ENCODE data around the gene IKZF1. TPM values are rescaled to one million over a fixed set of nuclear protein-coding genes. Genes with fewer than 3 reads are reported as not detected.

Gene IKZF1
- 1 to 10 TPM; 1.3 to 1.9 (median 1.5) TPM for polyA plus RNA-seq (ENCODE audit: insufficient read length in 4 of 4)

GRCh38 chr7:50304129-50304910 is at the start of gene IKZF1:
Gene IKZF1, plus strand, starts transcription at chr7:50304716. Its CDS starts 14,346 bp downstream, at chr7:50319062.
- DNase-seq (ENCODE audit: low read depth in 4 of 4, low spot score in 3 of 4), result no peak

DNA sequence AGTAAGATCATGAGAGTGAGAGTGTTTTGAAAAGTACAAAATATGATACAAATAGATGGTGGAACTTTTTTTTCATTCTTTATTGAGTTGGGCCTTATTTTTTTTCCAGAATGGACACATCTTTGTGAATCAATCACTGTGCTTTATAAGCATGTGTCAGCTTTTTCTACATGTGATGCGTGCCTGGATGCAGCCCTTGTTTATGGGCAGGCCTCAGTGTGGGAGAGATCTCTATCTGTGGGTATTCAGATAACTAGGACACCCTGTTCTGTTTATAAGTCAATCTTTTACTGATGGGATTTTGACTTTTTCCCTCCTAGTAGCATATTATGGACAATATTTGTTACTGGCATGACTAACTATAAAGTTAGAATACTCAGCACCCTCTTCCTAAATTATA is 42.9 kb upstream of the IKZF1 start:
- no peak for DNase-seq (ENCODE audit: low read depth in 4 of 4, low spot score in 3 of 4)

GRCh38 chr7:50262446-50262845 is 42.1 kb upstream of the IKZF1 start:
- DNase-seq (ENCODE audit: low read depth in 4 of 4, low spot score in 3 of 4), result no peak

- no peak for DNase-seq (ENCODE audit: low read depth in 4 of 4, low spot score in 3 of 4)
Observed at GRCh38 chr7:50262916-50263690, 41.4 kb upstream of the IKZF1 start.

DNA sequence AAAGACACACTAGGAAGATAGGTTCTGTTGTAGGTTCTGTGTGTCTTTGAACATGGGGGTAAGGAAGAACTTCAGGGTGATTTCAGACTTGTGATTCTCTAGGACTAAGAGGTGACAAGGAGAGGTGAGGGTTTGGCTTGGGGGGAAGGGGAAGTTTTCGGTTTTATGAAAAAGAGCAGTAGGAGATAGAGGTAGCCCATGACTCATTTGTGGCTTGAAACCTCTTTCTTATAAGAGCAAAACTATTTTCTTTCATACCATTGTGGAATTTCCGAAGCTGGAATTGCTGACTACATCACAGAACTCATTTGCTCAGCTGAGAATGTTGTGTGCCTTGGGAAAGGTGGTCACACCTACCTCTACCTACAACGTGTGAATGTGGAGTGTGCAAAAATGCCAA is 39.6 kb upstream of the IKZF1 start:
- DNase-seq (ENCODE audit: low read depth in 4 of 4, low spot score in 3 of 4), result no peak

DNA sequence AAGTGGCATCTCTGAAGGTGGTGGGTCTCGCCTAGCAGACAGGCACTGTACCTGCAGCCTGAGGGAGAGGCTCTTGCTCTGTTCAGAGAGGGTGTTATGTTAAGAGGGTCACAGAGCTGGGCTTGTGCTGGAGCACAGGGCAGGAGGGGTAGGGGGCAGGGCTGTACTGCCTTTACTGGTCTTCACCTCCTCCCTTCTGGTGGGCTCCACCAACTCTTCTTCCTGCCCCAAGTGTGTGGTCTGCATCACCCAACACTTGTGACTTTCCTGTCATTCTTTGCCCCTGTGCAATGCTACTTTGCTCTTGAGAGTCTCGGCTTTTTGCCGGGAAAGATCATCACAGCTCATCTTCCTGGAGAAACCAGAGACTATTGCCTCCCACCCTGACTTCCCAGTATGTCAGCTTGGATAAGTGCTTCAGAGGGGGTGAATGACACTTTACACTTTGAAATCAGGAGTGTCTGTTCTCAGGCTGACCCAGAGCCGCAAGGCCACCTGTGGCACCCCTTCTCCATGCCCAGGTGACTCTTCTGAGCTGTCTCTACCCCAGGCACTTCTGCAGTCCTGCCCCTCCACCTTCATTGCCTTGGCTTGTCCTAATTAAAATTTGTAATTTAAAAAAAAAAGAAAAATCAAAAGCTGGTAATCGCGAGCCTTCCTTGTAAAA is 38.4 kb upstream of the IKZF1 start:
- DNase-seq (ENCODE audit: low read depth in 4 of 4, low spot score in 3 of 4), result no peak

GRCh38 chr7:50266635-50267386 is 37.7 kb upstream of the IKZF1 start:
- no peak for DNase-seq (ENCODE audit: low read depth in 4 of 4, low spot score in 3 of 4)

- DNase-seq (ENCODE audit: low read depth in 4 of 4, low spot score in 3 of 4), result no peak
Observed at GRCh38 chr7:50267525-50268041, 36.9 kb upstream of the IKZF1 start.

DNA sequence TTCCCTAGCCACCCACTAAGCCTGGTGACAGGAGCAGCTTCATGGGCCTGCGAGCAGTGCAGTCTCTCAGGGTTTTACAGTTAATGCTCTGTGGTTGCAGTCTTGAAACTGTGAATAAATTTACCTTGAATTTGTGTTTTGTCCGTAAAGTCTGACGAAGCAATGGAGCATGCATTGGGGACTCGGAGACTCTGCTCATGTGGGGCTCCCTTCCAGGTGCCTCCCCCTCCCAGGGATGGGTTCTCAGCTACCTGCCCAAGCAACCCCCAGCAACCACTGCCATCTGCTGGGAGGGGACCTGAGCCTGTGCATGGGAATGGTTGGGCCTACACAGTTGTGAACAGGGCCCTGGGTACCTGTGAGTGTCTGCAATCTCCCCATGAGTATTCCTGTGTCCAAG is 36.3 kb upstream of the IKZF1 start:
- DNase-seq (ENCODE audit: low read depth in 4 of 4, low spot score in 3 of 4), result no peak

- no peak for DNase-seq (ENCODE audit: low read depth in 4 of 4, low spot score in 3 of 4)
Observed at GRCh38 chr7:50268990-50269389, 35.5 kb upstream of the IKZF1 start.

DNA sequence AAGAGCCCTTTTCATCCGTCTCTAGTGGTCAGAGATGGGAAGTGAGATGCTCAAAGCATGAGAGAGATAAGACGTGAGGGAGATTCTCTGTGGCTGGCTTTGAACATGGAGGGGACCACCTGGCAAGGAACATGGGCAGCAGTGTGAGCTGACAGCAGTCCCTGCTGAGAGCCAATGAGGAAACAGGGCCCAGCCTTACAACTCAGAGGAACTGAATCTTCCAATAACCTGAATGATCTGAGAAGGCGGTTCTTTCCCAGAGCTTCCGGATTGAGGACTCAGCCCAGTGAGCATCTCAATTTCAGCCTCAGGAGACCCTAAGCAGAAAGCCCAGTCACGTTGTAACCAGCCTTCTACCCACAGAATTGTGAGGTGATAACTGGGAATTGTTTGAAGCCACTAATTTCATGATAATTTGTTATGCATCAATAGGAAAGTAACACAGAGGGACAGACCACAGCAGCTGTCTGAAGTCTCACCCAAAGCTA is 33.9 kb upstream of the IKZF1 start:
- no peak for DNase-seq (ENCODE audit: low read depth in 4 of 4, low spot score in 3 of 4)

DNA sequence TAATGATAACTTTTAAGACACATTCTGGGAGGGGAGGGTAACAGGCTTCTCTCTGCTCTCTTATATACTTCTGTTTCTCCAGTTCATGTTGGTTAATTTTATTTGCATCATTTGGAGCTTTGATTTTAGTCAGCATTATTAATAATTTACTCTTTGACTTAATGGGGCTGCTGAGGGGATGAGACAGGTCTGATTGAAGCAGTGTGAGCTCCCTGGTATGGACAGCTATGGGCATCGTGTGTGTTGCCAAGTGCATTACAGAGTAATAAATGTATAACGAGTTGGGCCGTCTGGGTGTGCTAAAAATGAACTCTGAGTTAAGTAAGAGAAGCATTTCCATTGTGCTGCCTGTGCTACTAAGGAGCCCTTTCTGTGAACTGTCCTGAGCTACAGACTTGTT is 31.7 kb upstream of the IKZF1 start:
- no peak for DNase-seq (ENCODE audit: low read depth in 4 of 4, low spot score in 3 of 4)

GRCh38 chr7:50273301-50273700 is 31.2 kb upstream of the IKZF1 start:
- no peak for DNase-seq (ENCODE audit: low read depth in 4 of 4, low spot score in 3 of 4)

GRCh38 chr7:50273870-50274269 is 30.6 kb upstream of the IKZF1 start:
- no peak for DNase-seq (ENCODE audit: low read depth in 4 of 4, low spot score in 3 of 4)

GRCh38 chr7:50274361-50274760 is 30.2 kb upstream of the IKZF1 start:
- no peak for DNase-seq (ENCODE audit: low read depth in 4 of 4, low spot score in 3 of 4)

DNA sequence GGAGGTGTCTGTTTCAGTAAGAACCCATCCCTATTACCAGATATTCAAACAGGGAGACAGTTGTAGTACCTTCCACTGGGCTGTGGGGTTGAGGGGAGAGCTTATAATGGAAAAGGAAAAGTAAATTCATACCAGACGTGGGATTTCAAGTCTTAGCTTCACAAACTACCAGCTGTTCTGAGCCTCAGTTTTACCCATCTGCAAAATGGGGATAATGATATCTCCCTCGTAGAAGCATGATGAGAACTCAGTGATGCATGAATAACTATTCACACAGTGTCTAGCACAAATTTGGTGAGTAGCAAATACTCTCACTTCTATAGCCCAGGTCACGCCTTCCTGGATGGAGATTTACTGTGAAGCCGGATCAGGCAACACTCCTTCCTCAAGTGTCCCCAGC is 29.1 kb upstream of the IKZF1 start:
- no peak for DNase-seq (ENCODE audit: low read depth in 4 of 4, low spot score in 3 of 4)

- DNase-seq (ENCODE audit: low read depth in 4 of 4, low spot score in 3 of 4), result no peak
Observed at GRCh38 chr7:50276483-50276882, 28.0 kb upstream of the IKZF1 start.

DNA sequence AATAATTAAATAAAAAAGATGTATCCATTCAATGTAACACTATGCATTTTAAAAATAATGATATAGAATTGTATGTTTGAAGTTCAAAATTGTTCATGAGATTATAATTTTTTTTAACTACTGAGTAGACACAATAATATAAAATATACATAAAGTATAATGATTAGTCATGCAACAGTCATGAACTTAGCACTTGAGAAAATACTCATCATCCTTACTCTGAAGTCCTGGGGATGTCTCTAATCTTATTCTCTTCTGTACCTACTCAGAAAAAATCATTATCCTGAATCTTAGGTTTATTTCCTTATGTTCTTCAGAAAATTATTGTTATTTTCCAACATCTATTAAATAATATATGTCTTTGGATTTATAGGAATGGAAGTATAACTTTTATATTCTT is 26.4 kb upstream of the IKZF1 start:
- DNase-seq (ENCODE audit: low read depth in 4 of 4, low spot score in 3 of 4), result no peak

DNA sequence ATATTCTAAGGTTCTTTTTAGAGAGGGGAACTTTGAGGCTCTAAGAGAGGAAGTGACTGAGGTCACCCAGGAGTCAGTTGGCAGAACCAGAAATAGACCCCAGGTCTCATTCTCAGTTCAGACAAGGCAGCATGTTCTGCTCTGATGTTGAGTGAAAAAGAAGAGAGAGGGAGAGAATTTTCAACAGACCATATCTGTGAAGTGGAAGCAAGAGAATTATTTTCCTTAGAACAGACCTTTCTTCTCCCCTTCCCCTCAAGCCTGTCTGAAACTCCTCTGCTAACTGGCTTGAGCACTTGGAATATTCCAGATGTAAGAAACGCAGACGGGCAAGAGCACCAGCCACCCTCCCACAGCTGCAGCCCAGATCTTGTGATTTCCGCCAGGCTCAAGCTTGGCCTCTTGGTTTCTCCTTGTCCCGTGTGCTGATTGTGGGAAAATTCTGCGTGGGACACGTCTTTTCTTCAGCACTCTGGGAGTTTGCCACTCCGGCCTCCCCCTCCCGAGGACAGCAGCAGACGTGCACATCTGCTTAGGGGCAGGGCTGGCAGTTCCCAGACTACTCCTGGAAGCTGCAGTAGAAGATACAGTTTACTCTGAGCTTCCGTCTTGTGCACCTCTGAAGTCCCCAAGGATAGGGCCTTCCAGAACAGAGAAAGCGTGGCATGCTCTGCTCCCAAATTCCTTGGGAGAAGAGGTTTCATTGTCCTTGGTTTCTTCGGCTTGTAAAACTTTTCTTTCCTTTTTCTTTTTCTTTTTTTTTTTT is 22.7 kb upstream of the IKZF1 start:
- no peak for DNase-seq (ENCODE audit: low read depth in 4 of 4, low spot score in 3 of 4)

Data from right renal pelvis (tissue), 4 donors.